GM10847 (cell line): ENCODE measurements around the gene UBTD1.

Source experiments
- POLR2A ChIP-seq: IDR thresholded peaks from 2 replicates; pipeline ENCODE4 v1.6.1; 2011; ENCODE audit not compliant: insufficient read length; ENCODE audit errors: extremely low read depth

Gene UBTD1

GRCh38 chr10:97502916-97503315, 4.2 kb downstream of the UBTD1 start:
- TF ChIP-seq POLR2A = no peak

- TF ChIP-seq POLR2A = no peak
These were observed 4.7 kb downstream of the UBTD1 start for GRCh38 chr10:97503406-97503805.

DNA sequence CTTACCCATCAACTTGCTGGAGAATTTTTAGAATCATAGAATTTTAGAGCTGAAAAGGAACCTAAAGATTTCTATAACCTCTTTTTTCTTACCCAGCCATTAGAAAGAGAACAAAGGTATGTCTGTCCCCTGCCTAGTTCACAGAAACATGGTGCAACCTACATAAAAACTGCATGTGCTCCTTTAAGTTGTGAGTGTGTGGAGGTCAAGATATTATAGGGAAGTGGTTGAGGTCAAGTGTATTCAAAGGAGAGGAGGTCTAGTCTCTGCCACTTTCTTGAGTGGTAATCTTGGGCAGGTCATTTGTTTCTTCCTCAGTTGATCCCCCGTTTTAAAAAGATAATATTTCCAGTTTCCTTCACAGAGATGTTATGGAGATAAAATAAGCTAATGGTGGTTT, 6.4 kb downstream of the UBTD1 start:
- TF ChIP-seq POLR2A = no peak

GRCh38 chr10:97506199-97506991, 7.7 kb downstream of the UBTD1 start:
- TF ChIP-seq POLR2A = no peak

DNA sequence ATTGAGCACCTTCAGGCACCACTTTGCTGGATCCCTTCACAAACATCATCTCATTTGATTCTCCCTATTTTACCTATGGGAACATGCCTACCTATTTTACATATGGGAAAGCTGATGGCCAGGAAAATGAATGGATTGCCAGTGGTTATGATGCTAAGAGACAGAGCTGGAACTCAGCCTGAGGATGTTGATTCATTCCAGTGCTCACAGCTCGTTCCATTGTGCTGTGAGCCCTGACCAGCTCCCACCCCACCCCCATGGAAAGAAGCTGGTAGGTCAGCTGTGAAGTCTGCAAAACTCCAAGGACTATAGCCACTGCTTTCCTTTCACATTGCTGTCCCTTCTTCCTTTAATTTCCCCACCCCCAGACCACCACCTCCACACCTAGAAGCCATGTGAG, 9.6 kb downstream of the UBTD1 start:
- TF ChIP-seq POLR2A = no peak

GRCh38 chr10:97509120-97509680, 10.5 kb downstream of the UBTD1 start:
- TF ChIP-seq POLR2A = no peak

DNA sequence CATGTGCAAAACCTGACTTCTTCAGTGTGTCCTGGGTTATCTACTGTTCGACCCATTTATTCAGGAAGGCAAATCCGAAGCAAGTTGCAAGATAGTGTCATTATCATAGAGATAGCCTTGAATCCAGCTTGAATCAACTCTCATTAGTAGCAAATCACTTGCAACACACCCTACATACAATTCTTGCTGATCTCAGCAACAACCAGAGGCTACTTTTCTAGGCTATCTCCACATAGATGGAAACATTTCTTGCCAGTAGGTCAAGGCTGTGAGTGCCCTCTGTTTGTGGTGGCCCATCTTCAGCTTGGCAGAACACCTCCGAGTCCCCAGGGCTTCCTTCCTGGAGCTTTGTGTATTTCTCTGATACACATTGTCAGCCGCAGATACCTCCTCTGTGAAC, 12.0 kb downstream of the UBTD1 start:
- no peak for TF ChIP-seq POLR2A

DNA sequence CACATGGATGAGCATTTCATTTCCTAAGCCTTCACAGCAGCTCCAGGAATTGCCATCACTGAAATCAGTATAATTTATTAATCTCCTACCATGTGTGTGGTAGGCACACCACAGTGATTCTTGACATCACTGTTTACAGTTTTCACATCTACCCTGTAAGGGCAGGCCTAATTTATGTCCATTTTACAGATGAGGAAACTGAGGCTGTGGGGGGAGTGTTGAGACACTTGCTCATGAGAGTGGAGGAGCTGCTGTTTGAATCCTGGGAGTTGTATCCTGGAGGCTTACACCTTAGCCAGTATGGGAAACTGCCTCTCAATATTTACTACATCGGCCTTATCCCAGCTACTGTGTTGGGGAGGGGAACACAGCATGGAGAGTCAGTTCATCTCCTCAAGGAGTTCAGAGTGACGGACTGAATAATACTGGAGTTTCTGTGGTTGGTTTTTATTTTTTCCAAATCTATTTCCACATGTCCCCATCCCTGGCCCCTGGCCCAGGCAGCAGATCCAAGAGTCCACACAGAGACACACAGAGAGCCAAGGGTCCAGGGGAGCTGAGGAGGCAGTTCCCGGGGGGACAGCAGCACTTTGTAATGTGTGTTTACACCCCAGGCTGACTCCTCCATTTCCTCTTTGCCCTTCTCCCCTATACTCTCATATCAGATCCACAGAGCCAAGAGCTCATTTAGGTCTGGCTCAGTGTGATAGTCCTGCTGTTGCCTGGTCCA, 13.2 kb downstream of the UBTD1 start:
- no peak for TF ChIP-seq POLR2A

DNA sequence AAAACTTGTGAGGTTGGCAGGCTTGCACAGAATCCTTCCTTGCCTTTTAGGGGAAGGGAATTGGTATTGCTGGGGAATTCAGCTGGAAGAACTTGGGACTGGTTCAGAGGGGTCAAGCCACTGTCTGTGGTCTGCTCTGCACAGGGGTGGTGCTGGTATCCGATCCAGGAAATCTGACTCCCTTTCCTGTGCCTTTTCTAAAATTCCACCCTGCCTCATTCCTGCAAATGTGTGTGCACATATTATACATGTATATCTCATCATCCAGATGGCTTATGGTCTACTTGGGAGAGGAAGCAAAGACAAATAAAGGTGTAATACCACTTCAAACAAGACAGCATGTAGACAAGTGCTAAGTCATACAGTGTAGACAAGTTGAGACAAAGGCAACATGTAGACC, 14.3 kb downstream of the UBTD1 start:
- no peak for TF ChIP-seq POLR2A

DNA sequence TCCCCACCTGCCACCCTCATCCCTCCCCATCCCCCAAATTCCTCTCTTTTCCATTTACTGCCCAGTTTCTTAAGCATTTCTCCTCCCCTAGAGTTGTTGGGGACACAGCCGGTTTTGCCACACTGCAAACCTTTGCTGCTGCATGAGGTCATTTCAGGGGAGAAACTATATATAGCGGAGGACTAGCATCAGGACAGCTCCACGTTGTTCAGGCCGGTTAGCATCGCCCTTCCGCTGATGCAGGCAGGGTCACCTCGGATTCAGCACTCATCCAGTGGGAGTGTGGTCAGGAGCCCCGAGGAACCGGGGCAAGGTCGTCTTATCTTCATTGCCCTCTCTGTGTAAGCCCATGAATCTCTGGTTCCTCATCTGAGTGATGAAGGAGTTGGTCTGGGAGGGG, 15.6 kb downstream of the UBTD1 start:
- no peak for TF ChIP-seq POLR2A

DNA sequence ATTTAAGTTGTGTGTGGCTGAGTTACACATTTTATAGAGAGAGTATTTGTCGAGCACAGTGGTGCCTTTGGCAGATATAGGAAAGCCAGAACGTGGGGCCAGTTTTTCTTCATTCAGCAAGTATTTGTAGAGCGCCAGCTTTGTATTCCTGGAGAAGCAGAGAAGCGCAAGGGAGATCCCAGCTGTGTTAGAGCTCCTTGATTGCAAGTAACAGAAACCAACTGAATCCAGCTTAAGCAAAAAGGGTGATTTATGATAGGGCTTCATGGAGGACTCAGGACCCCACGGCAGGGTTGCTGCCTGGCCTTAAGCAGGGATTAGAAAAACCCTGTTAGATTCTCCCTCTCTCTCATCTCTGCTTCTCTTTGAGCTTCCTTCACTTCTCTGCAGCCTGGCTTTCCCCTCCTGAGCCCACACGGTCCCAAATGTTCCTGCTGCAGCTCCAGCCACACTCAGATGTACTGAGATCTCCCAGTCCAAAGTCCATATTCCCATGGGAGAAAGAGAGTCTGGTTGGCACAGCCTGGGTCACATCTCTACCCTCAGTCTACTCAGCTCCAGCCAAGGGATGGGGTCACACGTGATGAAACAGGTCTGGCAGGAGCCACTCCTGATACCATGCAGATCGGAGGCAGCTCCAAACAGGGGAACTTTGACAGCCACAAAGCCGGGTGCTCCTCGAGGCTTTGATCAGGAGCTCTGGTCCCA, 16.7 kb downstream of the UBTD1 start:
- no peak for TF ChIP-seq POLR2A

DNA sequence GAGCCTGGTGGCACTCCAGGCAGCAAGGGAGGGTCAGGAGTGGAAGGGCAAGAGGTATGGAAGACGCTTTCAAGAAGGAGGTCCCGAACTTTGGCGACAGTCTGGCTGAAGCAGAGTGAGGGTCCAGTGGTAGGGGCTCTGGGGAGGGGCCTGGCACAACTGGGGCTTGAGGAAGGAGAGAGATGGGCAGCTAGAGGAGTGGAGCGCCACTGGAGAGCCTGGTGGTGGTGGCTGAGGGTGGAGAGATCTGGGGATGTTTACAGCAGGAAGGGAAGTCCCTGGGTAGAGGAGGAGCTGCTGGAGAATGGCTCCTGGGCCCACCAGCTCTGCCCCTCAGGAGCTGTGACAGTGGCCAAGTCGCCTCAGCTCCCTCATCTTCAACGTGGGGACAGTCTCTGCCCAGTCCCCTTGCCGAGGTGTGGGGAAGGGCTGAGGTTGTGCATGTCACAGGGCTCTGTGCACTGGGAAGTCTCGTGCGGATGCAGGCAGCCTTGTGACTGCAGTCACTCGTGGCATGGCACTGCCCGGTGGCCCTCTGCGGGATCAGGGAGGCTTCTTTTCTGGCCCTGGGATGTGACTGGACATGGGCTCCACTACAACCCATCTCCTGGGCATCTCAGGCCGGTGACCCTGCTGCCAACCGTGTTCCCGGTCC, 18.5 kb downstream of the UBTD1 start:
- no peak for TF ChIP-seq POLR2A

DNA sequence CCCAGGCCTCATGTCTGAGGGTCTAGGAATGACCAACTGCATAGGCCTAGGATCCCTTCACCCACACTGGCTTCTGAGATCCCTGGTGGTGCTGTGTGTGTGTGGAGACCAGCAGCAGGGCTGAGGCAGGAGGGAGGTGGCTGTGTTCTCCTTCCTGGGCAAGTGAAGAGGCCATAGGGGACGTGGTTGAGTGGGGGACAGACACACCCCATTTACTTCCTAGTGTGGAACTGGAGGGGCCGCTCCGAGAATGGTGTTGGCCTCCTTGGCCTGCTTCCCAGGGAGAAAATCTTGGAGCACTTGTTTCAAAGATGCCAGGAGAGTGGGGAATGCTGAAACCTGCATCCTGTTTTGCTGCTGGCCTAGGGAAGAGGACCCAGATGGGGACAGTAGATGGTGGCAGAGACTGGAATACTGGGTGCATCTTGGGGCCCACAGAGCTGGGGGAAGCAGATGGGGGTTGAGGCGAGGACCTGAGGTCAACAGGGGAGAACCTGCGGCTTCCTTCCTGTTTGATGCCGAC, 19.1 kb downstream of the UBTD1 start:
- TF ChIP-seq POLR2A = no peak

DNA sequence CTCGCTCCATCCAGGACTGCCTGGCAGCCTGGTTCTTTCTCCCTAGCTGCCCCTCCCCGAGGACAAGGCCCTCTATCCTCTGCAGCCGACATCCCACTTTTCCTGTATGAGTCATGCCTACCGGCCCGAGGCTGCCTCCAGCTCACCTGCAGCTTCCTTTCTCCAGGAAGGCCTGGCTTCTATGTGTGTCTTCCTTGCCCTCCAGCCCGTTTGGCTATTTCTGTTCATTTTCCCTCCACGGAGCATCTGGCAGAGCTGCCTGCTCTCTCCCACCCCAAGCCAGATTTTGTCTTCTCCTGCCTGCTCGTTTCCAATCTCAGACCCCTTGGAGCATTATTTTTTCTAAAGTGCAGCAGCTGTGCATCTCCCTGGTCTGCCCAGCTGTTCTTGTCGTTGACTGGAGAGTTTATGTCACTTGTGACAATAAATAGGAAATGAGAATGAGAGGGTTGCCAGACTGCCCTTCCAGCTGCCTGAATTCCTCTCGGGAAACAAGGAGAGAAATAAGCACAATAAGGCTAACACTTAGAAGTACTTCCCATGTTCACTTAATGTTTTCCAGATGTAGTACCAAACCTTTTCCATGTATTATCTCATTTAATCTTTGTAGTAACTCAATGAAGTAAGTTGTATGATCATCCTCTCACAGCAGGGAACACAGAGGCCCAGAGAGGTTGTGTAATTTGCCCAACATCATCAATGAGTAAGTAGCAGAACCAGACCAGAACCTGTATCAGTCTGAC, 19.7 kb downstream of the UBTD1 start:
- TF ChIP-seq POLR2A = no peak
